IPS-18c (cell line): ENCODE results near the gene ZBTB5.
"Not testable (repeated sequence)": the region's sequence is repeated elsewhere in the genome, so short reads cannot be mapped to it uniquely, and the experiment has no call there.

ENCODE experiments used
- H3K4me3 ChIP-seq: 2 replicates; pipeline ENCODE4 v1.7.0; 2013; ENCODE audit warnings: low read depth, mild to moderate bottlenecking, low read length, moderate library complexity; ENCODE audit not compliant: insufficient read depth
- H3K9me3 ChIP-seq: one replicate; pipeline ENCODE4 v1.6.1; 2013; ENCODE audit warnings: mild to moderate bottlenecking, low read length, moderate library complexity; ENCODE audit not compliant: control insufficient read depth, insufficient read depth

The ZBTB5 gene

GRCh38 chr9:37437621-37438020 is 27.6 kb downstream of the ZBTB5 start:
- no peaks in the 10 kb centered on the region for H3K9me3 ChIP-seq

GRCh38 chr9:37437010-37437409 is 28.2 kb downstream of the ZBTB5 start:
- no peak overlapping the region; the same call in 1 of the 2 replicates for H3K4me3 ChIP-seq
- H3K9me3 ChIP-seq, result no peaks in the 10 kb centered on the region

More at GRCh38 chr9:37437621-37438020, 27.6 kb downstream of the ZBTB5 start:
- H3K4me3 ChIP-seq, result no peak overlapping the region

- H3K9me3 ChIP-seq, result no peaks in the 10 kb centered on the region
- H3K4me3 ChIP-seq, result no peak overlapping the region
Observed at GRCh38 chr9:37436540-37436939, 28.7 kb downstream of the ZBTB5 start.

- 0 out of 2 replicates have a peak overlapping the region, but pooled peaks have one; percentile 1 for H3K4me3 ChIP-seq
Observed at GRCh38 chr9:37433867-37434371, 31.3 kb downstream of the ZBTB5 start.

GRCh38 chr9:37432020-37432419 is 33.2 kb downstream of the ZBTB5 start:
- no peaks in the 10 kb centered on the region for H3K9me3 ChIP-seq
- H3K4me3 ChIP-seq, result no peak overlapping the region

More at GRCh38 chr9:37433867-37434371, 31.3 kb downstream of the ZBTB5 start:
- H3K9me3 ChIP-seq, result no peaks in the 10 kb centered on the region

GRCh38 chr9:37430841-37431597 is 34.2 kb downstream of the ZBTB5 start:
- H3K4me3 ChIP-seq, result no peak overlapping the region
- H3K9me3 ChIP-seq, result no peaks in the 10 kb centered on the region

- Histone ChIP-seq H3K9me3 (no peaks in the 10 kb centered on the region), H3K4me3 (no peak overlapping the region)
Observed at GRCh38 chr9:37429441-37430285, 35.6 kb downstream of the ZBTB5 start.

GRCh38 chr9:37428345-37428744 is 36.9 kb downstream of the ZBTB5 start:
- no peak overlapping the region for H3K4me3 ChIP-seq
- H3K9me3 ChIP-seq, result no peaks in the 10 kb centered on the region

GRCh38 chr9:37426846-37427245 is 38.4 kb downstream of the ZBTB5 start:
- Histone ChIP-seq H3K9me3 (no peaks in the 10 kb centered on the region), H3K4me3 (no peak overlapping the region)

- H3K4me3 ChIP-seq, H3K9me3 ChIP-seq: not testable (repeated sequence)
Observed at GRCh38 chr9:37426431-37426830, 38.8 kb downstream of the ZBTB5 start.

GRCh38 chr9:37425298-37425752 is 39.9 kb downstream of the ZBTB5 start:
- H3K9me3 ChIP-seq, result no peaks in the 10 kb centered on the region
- H3K4me3 ChIP-seq, result no peak overlapping the region

- no peaks in the 10 kb centered on the region for H3K9me3 ChIP-seq
- H3K4me3 ChIP-seq, result no peak overlapping the region
Observed at GRCh38 chr9:37424686-37425297, 40.5 kb downstream of the ZBTB5 start.

GRCh38 chr9:37424204-37424685 is 41.0 kb downstream of the ZBTB5 start:
- Histone ChIP-seq H3K4me3 (no peak overlapping the region), H3K9me3 (no peaks in the 10 kb centered on the region)

GRCh38 chr9:37423508-37423907 is 41.7 kb downstream of the ZBTB5 start:
- Histone ChIP-seq H3K9me3 (no peaks in the 10 kb centered on the region), H3K4me3 (peak overlapping the region; percentile 94; the same call in 1 of the 2 replicates)

GRCh38 chr9:37422289-37423104 is 42.8 kb downstream of the ZBTB5 start, which contains the start of gene GRHPR:
GRHPR (plus strand) TSS chr9:37422696; CDS start chr9:37422751, 55 bp downstream.
- Histone ChIP-seq H3K4me3 (peak within 1 kb of the TSS; percentile 94), H3K9me3 (no peaks in the 10 kb centered on the region)

GRCh38 chr9:37421914-37422288 is 43.3 kb downstream of the ZBTB5 start:
- Histone ChIP-seq H3K9me3 (no peaks in the 10 kb centered on the region), H3K4me3 (peak overlapping the region; percentile 94)
